ENCODE measurements around the gene EXTL2. TPM values are rescaled to one million over a fixed set of nuclear protein-coding genes. Genes with fewer than 3 reads are reported as not detected.
A peak's percentile ranks its signal among the peaks of the same experiment; 100 is the strongest.
"Not testable (repeated sequence)": the region's sequence is repeated elsewhere in the genome, so short reads cannot be mapped to it uniquely, and the experiment has no call there.

EXTL2 gene
- total and polyA plus RNA-seq, 2 experiments from 2014 or later: 45.3 to 45.4 TPM

DNA sequence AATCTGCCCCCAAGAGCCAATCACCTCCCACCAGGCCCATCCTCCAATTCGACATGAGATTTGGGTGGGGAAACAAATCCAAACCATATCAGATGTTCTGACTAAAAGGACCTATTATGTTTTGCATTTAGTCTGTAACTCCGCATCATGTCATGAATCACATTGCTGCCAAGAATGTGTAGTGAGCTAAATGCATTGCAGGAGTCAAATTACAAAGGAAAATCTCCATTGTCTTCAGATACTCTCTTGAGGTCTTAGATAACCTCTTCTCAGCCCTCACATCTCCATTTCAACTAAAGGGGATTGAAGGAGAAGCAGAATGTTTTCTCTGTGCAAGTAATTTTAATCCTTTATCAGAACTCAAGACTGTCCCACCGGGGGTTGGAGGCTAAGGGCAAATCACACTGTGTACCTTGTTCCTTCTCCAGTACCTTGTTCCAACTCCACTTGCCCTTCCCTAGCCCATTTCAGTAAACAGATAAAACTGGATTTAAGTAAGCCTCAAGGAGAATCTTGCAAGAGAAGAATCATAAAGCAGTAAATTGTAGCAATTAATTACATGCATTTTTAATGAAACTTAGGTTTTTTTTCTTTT, 34.1 kb downstream of the EXTL2 start:
- peaks cover 9% of the 10 kb centered on the region for H3K4me1 Mint-ChIP-seq
- no peak overlapping the region for H3K4me3 Mint-ChIP-seq
- Histone ChIP-seq H3K4me3 (no peak overlapping the region; the same call in 1 of the 2 replicates), H4K20me1 (replicated peaks; ENCODE audit: insufficient read depth) (no peaks in the 10 kb centered on the region), H3K27ac (ENCODE audit: low read depth) (no peak overlapping the region), H3K27me3 (ENCODE audit: insufficient read depth) (no peaks in the 10 kb centered on the region), H3K36me3 (ENCODE audit: insufficient read depth) (no peaks in the 10 kb centered on the region), H3K9me2 (ENCODE audit: insufficient read depth) (peaks cover 4% of the 10 kb centered on the region; the same call in 1 of the 2 replicates), H3F3A (replicated peaks; ENCODE audit: low read depth) (no peaks in the 10 kb centered on the region), H3K4me2 (peak overlapping the region; percentile 17; the same call in 1 of the 2 replicates), H3K79me2 (replicated peaks; ENCODE audit: insufficient read depth) (no peaks in the 10 kb centered on the region), H2AFZ (no peak overlapping the region), H3K4me1 (ENCODE audit: insufficient read depth) (no peaks in the 10 kb centered on the region)
- H3K36me3 Mint-ChIP-seq (ENCODE audit: low read depth): no peaks in the 10 kb centered on the region
- DNase-seq (ENCODE audit: low spot score): peak; percentile 68
- ATAC-seq: peak; percentile 48; the same call in 2 of the 3 replicates
- no peak for TF ChIP-seq ZNF114 (CRISPR knock-in tag; IDR thresholded peaks at IDR 0.05)
- TF ChIP-seq JUNB (IDR thresholded peaks at IDR 0.05; ENCODE audit: unreplicated experiment): no peak
- TF ChIP-seq, protein P1, sequence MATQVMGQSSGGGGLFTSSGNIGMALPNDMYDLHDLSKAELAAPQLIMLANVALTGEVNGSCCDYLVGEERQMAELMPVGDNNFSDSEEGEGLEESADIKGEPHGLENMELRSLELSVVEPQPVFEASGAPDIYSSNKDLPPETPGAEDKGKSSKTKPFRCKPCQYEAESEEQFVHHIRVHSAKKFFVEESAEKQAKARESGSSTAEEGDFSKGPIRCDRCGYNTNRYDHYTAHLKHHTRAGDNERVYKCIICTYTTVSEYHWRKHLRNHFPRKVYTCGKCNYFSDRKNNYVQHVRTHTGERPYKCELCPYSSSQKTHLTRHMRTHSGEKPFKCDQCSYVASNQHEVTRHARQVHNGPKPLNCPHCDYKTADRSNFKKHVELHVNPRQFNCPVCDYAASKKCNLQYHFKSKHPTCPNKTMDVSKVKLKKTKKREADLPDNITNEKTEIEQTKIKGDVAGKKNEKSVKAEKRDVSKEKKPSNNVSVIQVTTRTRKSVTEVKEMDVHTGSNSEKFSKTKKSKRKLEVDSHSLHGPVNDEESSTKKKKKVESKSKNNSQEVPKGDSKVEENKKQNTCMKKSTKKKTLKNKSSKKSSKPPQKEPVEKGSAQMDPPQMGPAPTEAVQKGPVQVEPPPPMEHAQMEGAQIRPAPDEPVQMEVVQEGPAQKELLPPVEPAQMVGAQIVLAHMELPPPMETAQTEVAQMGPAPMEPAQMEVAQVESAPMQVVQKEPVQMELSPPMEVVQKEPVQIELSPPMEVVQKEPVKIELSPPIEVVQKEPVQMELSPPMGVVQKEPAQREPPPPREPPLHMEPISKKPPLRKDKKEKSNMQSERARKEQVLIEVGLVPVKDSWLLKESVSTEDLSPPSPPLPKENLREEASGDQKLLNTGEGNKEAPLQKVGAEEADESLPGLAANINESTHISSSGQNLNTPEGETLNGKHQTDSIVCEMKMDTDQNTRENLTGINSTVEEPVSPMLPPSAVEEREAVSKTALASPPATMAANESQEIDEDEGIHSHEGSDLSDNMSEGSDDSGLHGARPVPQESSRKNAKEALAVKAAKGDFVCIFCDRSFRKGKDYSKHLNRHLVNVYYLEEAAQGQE (IDR thresholded peaks at IDR 0.05; ENCODE audit: unreplicated experiment): no peak
- no peak for TF ChIP-seq ZNF331 (CRISPR knock-in tag; IDR thresholded peaks at IDR 0.05; ENCODE audit: low read depth)
- TF ChIP-seq EZH2 (IDR thresholded peaks at IDR 0.05; ENCODE audit: low read depth, unreplicated experiment): no peak
- TF ChIP-seq STAT1 (IDR thresholded peaks at IDR 0.05; ENCODE audit: unreplicated experiment): no peak
- TF ChIP-seq, protein P2, sequence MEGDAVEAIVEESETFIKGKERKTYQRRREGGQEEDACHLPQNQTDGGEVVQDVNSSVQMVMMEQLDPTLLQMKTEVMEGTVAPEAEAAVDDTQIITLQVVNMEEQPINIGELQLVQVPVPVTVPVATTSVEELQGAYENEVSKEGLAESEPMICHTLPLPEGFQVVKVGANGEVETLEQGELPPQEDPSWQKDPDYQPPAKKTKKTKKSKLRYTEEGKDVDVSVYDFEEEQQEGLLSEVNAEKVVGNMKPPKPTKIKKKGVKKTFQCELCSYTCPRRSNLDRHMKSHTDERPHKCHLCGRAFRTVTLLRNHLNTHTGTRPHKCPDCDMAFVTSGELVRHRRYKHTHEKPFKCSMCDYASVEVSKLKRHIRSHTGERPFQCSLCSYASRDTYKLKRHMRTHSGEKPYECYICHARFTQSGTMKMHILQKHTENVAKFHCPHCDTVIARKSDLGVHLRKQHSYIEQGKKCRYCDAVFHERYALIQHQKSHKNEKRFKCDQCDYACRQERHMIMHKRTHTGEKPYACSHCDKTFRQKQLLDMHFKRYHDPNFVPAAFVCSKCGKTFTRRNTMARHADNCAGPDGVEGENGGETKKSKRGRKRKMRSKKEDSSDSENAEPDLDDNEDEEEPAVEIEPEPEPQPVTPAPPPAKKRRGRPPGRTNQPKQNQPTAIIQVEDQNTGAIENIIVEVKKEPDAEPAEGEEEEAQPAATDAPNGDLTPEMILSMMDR (conservative IDR thresholded peaks at IDR 0.05; ENCODE audit: low read depth in 2 of 2): no peak
- no peak for TF ChIP-seq EZH2phosphoT487 (IDR thresholded peaks at IDR 0.05; ENCODE audit: unreplicated experiment)
- H3K27ac Mint-ChIP-seq: no peak overlapping the region
- no peaks in the 10 kb centered on the region for H3K27me3 Mint-ChIP-seq (ENCODE audit: insufficient read depth, low read depth, poor library complexity)
- no peaks in the 10 kb centered on the region for H3K9me3 Mint-ChIP-seq

DNA sequence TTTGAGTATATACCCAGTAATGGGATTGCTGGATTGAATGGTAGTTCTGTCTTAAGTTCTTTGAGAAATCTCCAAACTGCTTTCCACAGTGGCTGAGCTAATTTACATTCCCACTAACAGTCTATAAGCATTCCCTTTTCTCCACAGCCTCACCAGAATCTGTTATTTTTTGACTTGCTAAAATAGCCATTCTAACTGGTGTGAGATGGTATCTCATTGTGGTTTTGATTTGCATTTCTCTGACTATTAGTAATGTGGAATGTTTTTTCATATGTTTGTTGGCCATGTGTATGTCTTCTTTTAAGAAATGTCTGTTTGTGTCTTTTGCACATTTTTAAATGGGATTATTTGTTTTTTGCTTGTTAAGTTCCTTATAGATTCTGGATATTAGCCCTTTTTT, 39.5 kb downstream of the EXTL2 start:
- not testable (repeated sequence) for H3K27me3 Mint-ChIP-seq (ENCODE audit: insufficient read depth, low read depth, poor library complexity); H3K4me3 ChIP-seq; H3K27ac Mint-ChIP-seq; H3K9me2 ChIP-seq (ENCODE audit: insufficient read depth); H3F3A ChIP-seq (replicated peaks; ENCODE audit: low read depth); H3K4me3 Mint-ChIP-seq; H3K4me1 ChIP-seq (ENCODE audit: insufficient read depth); DNase-seq (ENCODE audit: low spot score); ATAC-seq; H3K36me3 ChIP-seq (ENCODE audit: insufficient read depth); H3K27ac ChIP-seq (ENCODE audit: low read depth); H3K36me3 Mint-ChIP-seq (ENCODE audit: low read depth); H2AFZ ChIP-seq; H3K4me2 ChIP-seq; H3K9me3 Mint-ChIP-seq; H3K79me2 ChIP-seq (replicated peaks; ENCODE audit: insufficient read depth); H4K20me1 ChIP-seq (replicated peaks; ENCODE audit: insufficient read depth); H3K4me1 Mint-ChIP-seq
- H3K27me3 ChIP-seq (ENCODE audit: insufficient read depth): peaks cover 11% of the 10 kb centered on the region
